Glutamatergic neuron (in vitro differentiated cells): ENCODE results near the gene YBX1. TPM values are rescaled to one million over a fixed set of nuclear protein-coding genes. Genes with fewer than 3 reads are reported as not detected.

Source experiments
- DNase-seq: peaks from one replicate; pipeline ENCODE4 v3.0.0; 2022
- H3K27ac Mint-ChIP-seq: one replicate; pipeline ENCODE4 v1.8.0; 2020; ENCODE audit warnings: mild to moderate bottlenecking, mixed read lengths, inconsistent platforms; ENCODE audit not compliant: unreplicated experiment
- H3K27me3 Mint-ChIP-seq: one replicate; pipeline ENCODE4 v1.8.0; 2020; ENCODE audit warnings: mild to moderate bottlenecking, moderate library complexity, mixed read lengths, inconsistent platforms; ENCODE audit not compliant: unreplicated experiment
- H3K36me3 Mint-ChIP-seq: one replicate; pipeline ENCODE4 v1.8.0; 2020; ENCODE audit warnings: mild to moderate bottlenecking, mixed read lengths, inconsistent platforms; ENCODE audit not compliant: unreplicated experiment
- H3K4me1 Mint-ChIP-seq: one replicate; pipeline ENCODE4 v1.8.0; 2020; ENCODE audit warnings: mild to moderate bottlenecking, low read depth, mixed read lengths, inconsistent platforms; ENCODE audit not compliant: unreplicated experiment
- H3K4me3 Mint-ChIP-seq: one replicate; pipeline ENCODE4 v1.8.0; 2020; ENCODE audit warnings: mild to moderate bottlenecking, mixed read lengths, inconsistent platforms; ENCODE audit not compliant: unreplicated experiment
- H3K9me3 Mint-ChIP-seq: one replicate; pipeline ENCODE4 v1.8.0; 2020; ENCODE audit warnings: mild to moderate bottlenecking, moderate library complexity, mixed read lengths, inconsistent platforms; ENCODE audit not compliant: unreplicated experiment
- CTCF ChIP-seq: fragments of 200-600 bp; sonication (generic); IDR thresholded peaks from one replicate; pipeline ENCODE4 v1.5.0; 2021; ENCODE audit not compliant: partially characterized antibody, unreplicated experiment
- long read RNA-seq: library from polyadenylated mRNA; unstranded; transcript quantifications from one replicate; pipeline ENCODE4 v2.0.0, GENCODE V29; 2020; ENCODE audit not compliant: unreplicated experiment
- total RNA-seq: library from RNA; stranded (reverse); fragmentation: NEBNext Ultra II Directional; extraction: Animal tissue kit (Norgen Biotek cat#: 25700); gene quantifications from one replicate; pipeline ENCODE4 v1.2.1, GENCODE V29; 2021; ENCODE audit not compliant: unreplicated experiment

Gene YBX1
- total RNA-seq: 531 TPM
- long read RNA-seq, transcript YBX1-201 (8 exons, 1,514 nt): major isoform, 59 of 120 reads
- long read RNA-seq, partial matches to known transcripts: 58 of 120 reads
- long read RNA-seq, other reads (novel, unspliced or antisense): 0 of 120 reads

GRCh38 chr1:42681741-42682483, at the start of gene YBX1:
TSS of gene YBX1 (plus strand) at chr1:42682418. CDS start at chr1:42682566, 148 bp downstream.
- Mint-ChIP-seq H3K27me3 (peaks cover 10% of the 10 kb centered on the region), H3K4me3 (peak within 1 kb of the TSS; percentile 94), H3K9me3 (peaks cover 10% of the 10 kb centered on the region), H3K27ac (peak within 1 kb of the TSS; percentile 95), H3K36me3 (no peaks in the 10 kb centered on the region), H3K4me1 (peaks cover 39% of the 10 kb centered on the region)
- no peak for TF ChIP-seq CTCF
- peak; percentile 96 for DNase-seq

- TF ChIP-seq CTCF: no peak
- no peak for DNase-seq
- Mint-ChIP-seq H3K9me3 (no peaks in the 10 kb centered on the region), H3K4me1 (no peaks in the 10 kb centered on the region), H3K27me3 (peaks cover 2% of the 10 kb centered on the region), H3K27ac (no peak overlapping the region), H3K4me3 (no peak overlapping the region), H3K36me3 (no peaks in the 10 kb centered on the region)
Observed at GRCh38 chr1:42639116-42639515, 43.1 kb upstream of the YBX1 start.

GRCh38 chr1:42646056-42646455, 36.2 kb upstream of the YBX1 start:
- H3K4me1 Mint-ChIP-seq: no peaks in the 10 kb centered on the region

GRCh38 chr1:42657201-42657600, 25.0 kb upstream of the YBX1 start:
- Mint-ChIP-seq H3K9me3 (peaks cover 2% of the 10 kb centered on the region), H3K27ac (peak overlapping the region; percentile 67), H3K4me1 (peaks cover 8% of the 10 kb centered on the region), H3K27me3 (peaks cover 2% of the 10 kb centered on the region), H3K36me3 (no peaks in the 10 kb centered on the region), H3K4me3 (peak overlapping the region; percentile 96)
- no peak for DNase-seq
- TF ChIP-seq CTCF: no peak

More at GRCh38 chr1:42646056-42646455, 36.2 kb upstream of the YBX1 start:
- Mint-ChIP-seq H3K27ac (no peak overlapping the region), H3K36me3 (peaks cover 7% of the 10 kb centered on the region), H3K27me3 (no peaks in the 10 kb centered on the region), H3K9me3 (no peaks in the 10 kb centered on the region), H3K4me3 (no peak overlapping the region)
- no peak for DNase-seq
- TF ChIP-seq CTCF: no peak
